Measurements from ENCODE around the gene MRPL47.

MRPL47 gene

GRCh38 chr3:179599531-179599930 lies 4.9 kb downstream of the MRPL47 start:
- in situ Hi-C loops (cut with MboI; ENCODE audit: low sequenced_read_pairs), result no loop called here

- in situ Hi-C loops (cut with MboI; ENCODE audit: low sequenced_read_pairs), result no loop called here
Measured at GRCh38 chr3:179591313-179591712, 13.1 kb downstream of the MRPL47 start.

- in situ Hi-C loops (cut with MboI; ENCODE audit: low sequenced_read_pairs), result no loop called here
Measured at GRCh38 chr3:179590669-179591068, 13.8 kb downstream of the MRPL47 start.

GRCh38 chr3:179589143-179589542 lies 15.3 kb downstream of the MRPL47 start:
- in situ Hi-C loops (cut with MboI; ENCODE audit: low sequenced_read_pairs), result no loop called here

GRCh38 chr3:179580992-179581391 lies 23.4 kb downstream of the MRPL47 start:
- in situ Hi-C loops (cut with MboI; ENCODE audit: low sequenced_read_pairs), result no loop called here

GRCh38 chr3:179565496-179565895 lies 38.9 kb downstream of the MRPL47 start:
- in situ Hi-C loops (cut with MboI; ENCODE audit: low sequenced_read_pairs), result loop anchor here (25.0 kb wide), 1 partner anchor 503 kb away; the partner anchor contains the start of gene ZMAT3

GRCh38 chr3:179563271-179563783 lies 41.1 kb downstream of the MRPL47 start:
- in situ Hi-C loops (cut with MboI; ENCODE audit: low sequenced_read_pairs), result loop anchor here (25.0 kb wide), 1 partner anchor 501 kb away; the partner anchor contains the start of gene ZMAT3

GRCh38 chr3:179562591-179563270 lies 41.7 kb downstream of the MRPL47 start, which contains the start of gene ACTL6A:
TSS of gene ACTL6A (plus strand) at chr3:179562926. CDS start at chr3:179563093, 167 bp downstream.
- in situ Hi-C loops (cut with MboI; ENCODE audit: low sequenced_read_pairs), result loop anchor here (25.0 kb wide), 1 partner anchor 500 kb away; the partner anchor contains the start of gene ZMAT3

- in situ Hi-C loops (cut with MboI; ENCODE audit: low sequenced_read_pairs), result loop anchor here (25.0 kb wide), 1 partner anchor 498 kb away; the partner anchor contains the start of gene ZMAT3
Measured at GRCh38 chr3:179560791-179561190, 43.6 kb downstream of the MRPL47 start.

GRCh38 chr3:179558742-179559364 lies 45.6 kb downstream of the MRPL47 start:
- in situ Hi-C loops (cut with MboI; ENCODE audit: low sequenced_read_pairs), result loop anchor here (25.0 kb wide), 1 partner anchor 497 kb away; the partner anchor contains the start of gene ZMAT3

GRCh38 chr3:179551349-179552105 lies 52.9 kb downstream of the MRPL47 start:
- in situ Hi-C loops (cut with MboI; ENCODE audit: low sequenced_read_pairs), result loop anchor here (25.0 kb wide), 1 partner anchor 489 kb away; the partner anchor contains the start of gene ZMAT3

- in situ Hi-C loops (cut with MboI; ENCODE audit: low sequenced_read_pairs), result no loop called here
Measured at GRCh38 chr3:179546814-179547241, 57.6 kb downstream of the MRPL47 start.

- in situ Hi-C loops (cut with MboI; ENCODE audit: low sequenced_read_pairs), result no loop called here
Measured at GRCh38 chr3:179544981-179545645, 59.3 kb downstream of the MRPL47 start.

- in situ Hi-C loops (cut with MboI; ENCODE audit: low sequenced_read_pairs), result no loop called here
Measured at GRCh38 chr3:179542375-179542774, 62.1 kb downstream of the MRPL47 start.

- in situ Hi-C loops (cut with MboI; ENCODE audit: low sequenced_read_pairs), result no loop called here
Measured at GRCh38 chr3:179541596-179541995, 62.8 kb downstream of the MRPL47 start.

- in situ Hi-C loops (cut with MboI; ENCODE audit: low sequenced_read_pairs), result no loop called here
Measured at GRCh38 chr3:179541094-179541493, 63.3 kb downstream of the MRPL47 start.
